ENCODE data around the gene PIH1D1. TPM values are rescaled to one million over a fixed set of nuclear protein-coding genes. Genes with fewer than 3 reads are reported as not detected.

Gene PIH1D1
- total and polyA plus RNA-seq, 10 of the 15 experiments (the other 5 are each of a cell fraction or from before 2014, with no cell fraction given) = 16.1 to 153 (median 106) TPM

DNA sequence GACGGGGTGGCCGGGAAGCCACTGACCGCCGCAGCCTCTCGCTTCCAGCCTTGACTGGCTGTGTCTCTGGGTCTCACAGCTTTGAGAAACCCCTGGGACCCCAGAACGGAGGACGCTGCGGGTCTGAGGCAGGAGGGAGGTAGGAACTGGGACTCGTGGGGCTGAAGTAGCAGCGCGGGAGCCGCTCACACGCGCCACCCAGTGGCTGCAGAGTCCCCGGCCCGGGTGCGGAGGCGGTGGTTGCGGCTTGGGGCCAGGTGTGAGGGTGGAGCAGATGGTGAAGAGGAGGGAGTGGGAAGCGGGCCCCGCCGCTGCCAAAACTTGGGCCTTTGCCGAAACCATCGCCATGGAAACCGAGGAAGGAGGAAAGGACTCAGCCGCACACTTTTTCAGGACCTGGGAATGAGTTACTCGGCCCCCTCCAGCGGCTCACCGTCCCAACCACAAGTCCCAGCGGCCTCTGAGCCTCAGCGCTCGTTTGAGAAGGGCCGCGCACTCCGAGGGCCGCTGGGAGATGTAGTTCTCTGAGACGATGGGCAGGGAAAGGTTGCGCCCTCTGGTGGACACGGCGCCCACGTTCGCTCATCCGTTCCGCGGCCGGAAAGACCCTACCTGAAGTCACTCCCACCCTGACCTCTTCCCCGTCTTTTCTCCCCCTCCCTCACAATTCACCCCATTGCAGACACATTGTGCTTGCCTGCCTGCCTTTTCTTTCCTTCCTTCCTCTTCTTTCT, 8.1 kb downstream of the PIH1D1 start (continued):
- peak; percentile 69; the same call in 1 of the 2 replicates for TF ChIP-seq IRF4 (IDR thresholded peaks at IDR 0.05; ENCODE audit: low read depth, low read length)
- TF ChIP-seq SPI1 (IDR thresholded peaks at IDR 0.05; ENCODE audit: borderline replicate concordance, insufficient read depth, low read depth, low read length) = peak; percentile 34; the same call in 1 of the 2 replicates
- TF ChIP-seq NKRF (conservative IDR thresholded peaks at IDR 0.05) = no peak; the same call in 1 of the 2 replicates
- TF ChIP-seq, protein P1, sequence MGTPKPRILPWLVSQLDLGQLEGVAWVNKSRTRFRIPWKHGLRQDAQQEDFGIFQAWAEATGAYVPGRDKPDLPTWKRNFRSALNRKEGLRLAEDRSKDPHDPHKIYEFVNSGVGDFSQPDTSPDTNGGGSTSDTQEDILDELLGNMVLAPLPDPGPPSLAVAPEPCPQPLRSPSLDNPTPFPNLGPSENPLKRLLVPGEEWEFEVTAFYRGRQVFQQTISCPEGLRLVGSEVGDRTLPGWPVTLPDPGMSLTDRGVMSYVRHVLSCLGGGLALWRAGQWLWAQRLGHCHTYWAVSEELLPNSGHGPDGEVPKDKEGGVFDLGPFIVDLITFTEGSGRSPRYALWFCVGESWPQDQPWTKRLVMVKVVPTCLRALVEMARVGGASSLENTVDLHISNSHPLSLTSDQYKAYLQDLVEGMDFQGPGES (IDR thresholded peaks at IDR 0.05) = peak; percentile 23; the same call in 1 of the 2 replicates
- TF ChIP-seq, protein P2, sequence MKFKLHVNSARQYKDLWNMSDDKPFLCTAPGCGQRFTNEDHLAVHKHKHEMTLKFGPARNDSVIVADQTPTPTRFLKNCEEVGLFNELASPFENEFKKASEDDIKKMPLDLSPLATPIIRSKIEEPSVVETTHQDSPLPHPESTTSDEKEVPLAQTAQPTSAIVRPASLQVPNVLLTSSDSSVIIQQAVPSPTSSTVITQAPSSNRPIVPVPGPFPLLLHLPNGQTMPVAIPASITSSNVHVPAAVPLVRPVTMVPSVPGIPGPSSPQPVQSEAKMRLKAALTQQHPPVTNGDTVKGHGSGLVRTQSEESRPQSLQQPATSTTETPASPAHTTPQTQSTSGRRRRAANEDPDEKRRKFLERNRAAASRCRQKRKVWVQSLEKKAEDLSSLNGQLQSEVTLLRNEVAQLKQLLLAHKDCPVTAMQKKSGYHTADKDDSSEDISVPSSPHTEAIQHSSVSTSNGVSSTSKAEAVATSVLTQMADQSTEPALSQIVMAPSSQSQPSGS (IDR thresholded peaks at IDR 0.05; ENCODE audit: low read length) = no peak
- peak; percentile 95 for TF ChIP-seq ZBTB33 (IDR thresholded peaks at IDR 0.05)
- TF ChIP-seq, protein P3, sequence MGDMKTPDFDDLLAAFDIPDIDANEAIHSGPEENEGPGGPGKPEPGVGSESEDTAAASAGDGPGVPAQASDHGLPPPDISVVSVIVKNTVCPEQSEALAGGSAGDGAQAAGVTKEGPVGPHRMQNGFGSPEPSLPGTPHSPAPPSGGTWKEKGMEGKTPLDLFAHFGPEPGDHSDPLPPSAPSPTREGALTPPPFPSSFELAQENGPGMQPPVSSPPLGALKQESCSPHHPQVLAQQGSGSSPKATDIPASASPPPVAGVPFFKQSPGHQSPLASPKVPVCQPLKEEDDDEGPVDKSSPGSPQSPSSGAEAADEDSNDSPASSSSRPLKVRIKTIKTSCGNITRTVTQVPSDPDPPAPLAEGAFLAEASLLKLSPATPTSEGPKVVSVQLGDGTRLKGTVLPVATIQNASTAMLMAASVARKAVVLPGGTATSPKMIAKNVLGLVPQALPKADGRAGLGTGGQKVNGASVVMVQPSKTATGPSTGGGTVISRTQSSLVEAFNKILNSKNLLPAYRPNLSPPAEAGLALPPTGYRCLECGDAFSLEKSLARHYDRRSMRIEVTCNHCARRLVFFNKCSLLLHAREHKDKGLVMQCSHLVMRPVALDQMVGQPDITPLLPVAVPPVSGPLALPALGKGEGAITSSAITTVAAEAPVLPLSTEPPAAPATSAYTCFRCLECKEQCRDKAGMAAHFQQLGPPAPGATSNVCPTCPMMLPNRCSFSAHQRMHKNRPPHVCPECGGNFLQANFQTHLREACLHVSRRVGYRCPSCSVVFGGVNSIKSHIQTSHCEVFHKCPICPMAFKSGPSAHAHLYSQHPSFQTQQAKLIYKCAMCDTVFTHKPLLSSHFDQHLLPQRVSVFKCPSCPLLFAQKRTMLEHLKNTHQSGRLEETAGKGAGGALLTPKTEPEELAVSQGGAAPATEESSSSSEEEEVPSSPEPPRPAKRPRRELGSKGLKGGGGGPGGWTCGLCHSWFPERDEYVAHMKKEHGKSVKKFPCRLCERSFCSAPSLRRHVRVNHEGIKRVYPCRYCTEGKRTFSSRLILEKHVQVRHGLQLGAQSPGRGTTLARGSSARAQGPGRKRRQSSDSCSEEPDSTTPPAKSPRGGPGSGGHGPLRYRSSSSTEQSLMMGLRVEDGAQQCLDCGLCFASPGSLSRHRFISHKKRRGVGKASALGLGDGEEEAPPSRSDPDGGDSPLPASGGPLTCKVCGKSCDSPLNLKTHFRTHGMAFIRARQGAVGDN (IDR thresholded peaks at IDR 0.05) = no peak
- TF ChIP-seq ESRRA (IDR thresholded peaks at IDR 0.05; ENCODE audit: low read length) = no peak
- TF ChIP-seq NR2C1 (IDR thresholded peaks at IDR 0.05) = peak; percentile 51; the same call in 1 of the 2 replicates
- no peak for TF ChIP-seq ZNF592 (IDR thresholded peaks at IDR 0.05)
- TF ChIP-seq ZNF217 (IDR thresholded peaks at IDR 0.05) = 0 out of 2 replicates have a peak, but pooled peaks have one; percentile 31
- peak; percentile 37; the same call in 1 of the 2 replicates for TF ChIP-seq ATF7 (IDR thresholded peaks at IDR 0.05; ENCODE audit: low read depth)
- peak; percentile 93 for TF ChIP-seq CREM (IDR thresholded peaks at IDR 0.05; ENCODE audit: low read depth)
